Trophoblast cell (in vitro differentiated cells and primary cell): Measurements from ENCODE around the gene GATA5.
"Not testable (repeated sequence)": the region's sequence is repeated elsewhere in the genome, so short reads cannot be mapped to it uniquely, and the experiment has no call there.

Experiments
- DNase-seq, 2 donors: peaks; one replicate each; pipeline ENCODE4 v3.0.0-alpha.2; 2016
- H2AFZ ChIP-seq: 2 replicates; pipeline ENCODE4 v1.6.1; 2013; ENCODE audit warnings: low read length, moderate library complexity, mild to moderate bottlenecking; ENCODE audit not compliant: insufficient read depth, poor library complexity
- H2AK5ac ChIP-seq: 2 replicates; pipeline ENCODE4 v1.6.1; 2013; ENCODE audit warnings: mild to moderate bottlenecking, low read length
- H2BK120ac ChIP-seq: 2 replicates; pipeline ENCODE4 v1.6.1; 2013; ENCODE audit warnings: low read length, mild to moderate bottlenecking, moderate library complexity; ENCODE audit not compliant: insufficient read depth, poor library complexity
- H2BK12ac ChIP-seq: 2 replicates; pipeline ENCODE4 v1.6.1; 2013; ENCODE audit warnings: mild to moderate bottlenecking, low read length, moderate library complexity
- H2BK5ac ChIP-seq: 2 replicates; pipeline ENCODE4 v1.6.1; 2013; ENCODE audit warnings: low read length, low read depth, moderate library complexity, mild to moderate bottlenecking; ENCODE audit not compliant: poor library complexity
- H3K14ac ChIP-seq: 2 replicates; pipeline ENCODE4 v1.6.1; 2013; ENCODE audit warnings: mild to moderate bottlenecking, low read length
- H3K18ac ChIP-seq: 2 replicates; pipeline ENCODE4 v1.6.1; 2013; ENCODE audit warnings: mild to moderate bottlenecking, low read length
- H3K23ac ChIP-seq: 2 replicates; pipeline ENCODE4 v1.6.1; 2013; ENCODE audit warnings: low read length
- H3K27ac ChIP-seq: 2 replicates; pipeline ENCODE4 v1.5.1; 2013; ENCODE audit warnings: low read depth, mild to moderate bottlenecking, inconsistent platforms, low read length, moderate library complexity
- H3K27me3 ChIP-seq: 2 replicates; pipeline ENCODE4 v1.6.1; 2013; ENCODE audit warnings: inconsistent platforms, mild to moderate bottlenecking, low read length, moderate library complexity; ENCODE audit not compliant: insufficient read depth
- H3K36me3 ChIP-seq, 2 experiments: 1 replicate in 1 of 2; 2 replicates in 1 of 2; pipeline ENCODE4 v1.6.1; 2013; ENCODE audit warnings: low read length in 2 of 2, mild to moderate bottlenecking in 2 of 2, moderate library complexity in 1 of 2; ENCODE audit not compliant: insufficient read depth in 2 of 2, control insufficient read depth in 1 of 2
- H3K4ac ChIP-seq: 2 replicates; pipeline ENCODE4 v1.6.1; 2013; ENCODE audit warnings: low read depth, mild to moderate bottlenecking, low read length, moderate library complexity
- H3K4me1 ChIP-seq, 2 experiments: 1 replicate in 1 of 2; 2 replicates in 1 of 2; pipeline ENCODE4 v1.6.1; 2013; ENCODE audit warnings: low read length in 2 of 2, mild to moderate bottlenecking in 2 of 2, moderate library complexity in 1 of 2; ENCODE audit not compliant: insufficient read depth in 2 of 2, control insufficient read depth in 1 of 2
- H3K4me2 ChIP-seq: 2 replicates; pipeline ENCODE4 v1.6.1; 2013; ENCODE audit warnings: inconsistent platforms, mild to moderate bottlenecking, low read length, moderate library complexity
- H3K4me3 ChIP-seq: 2 replicates; pipeline ENCODE4 v1.5.1; 2013; ENCODE audit warnings: mild to moderate bottlenecking, low read depth, low read length, inconsistent platforms
- H3K79me1 ChIP-seq: one replicate; pipeline ENCODE4 v1.6.1; 2013; ENCODE audit warnings: low read length
- H3K79me2 ChIP-seq: 2 replicates; pipeline ENCODE4 v1.6.1; 2013; ENCODE audit warnings: low read length, mild to moderate bottlenecking; ENCODE audit not compliant: control insufficient read depth, insufficient read depth, poor library complexity
- H3K9ac ChIP-seq: 2 replicates; pipeline ENCODE4 v1.6.1; 2013; ENCODE audit warnings: mild to moderate bottlenecking, low read length
- H3K9me3 ChIP-seq: 2 replicates; pipeline ENCODE4 v1.6.1; 2013; ENCODE audit warnings: low read depth, mild to moderate bottlenecking, control low read depth, inconsistent platforms, low read length; ENCODE audit not compliant: insufficient read depth
- H4K12ac ChIP-seq: 2 replicates; pipeline ENCODE4 v1.6.1; 2013; ENCODE audit warnings: low read depth, mild to moderate bottlenecking, low read length, moderate library complexity
- H4K8ac ChIP-seq: 2 replicates; pipeline ENCODE4 v1.6.1; 2013; ENCODE audit warnings: low read depth, mild to moderate bottlenecking, low read length, moderate library complexity
- H4K91ac ChIP-seq: one replicate; pipeline ENCODE4 v1.6.1; 2013; ENCODE audit warnings: low read depth, mild to moderate bottlenecking, low read length, moderate library complexity
- WGBS: extraction: QIAGEN DNeasy Blood & Tissue Kit; methylation state at CpG from one replicate; pipeline ENCODE4 v1.1.7; 2013; ENCODE audit warnings: missing lambda C conversion rate; ENCODE audit not compliant: insufficient read length, insufficient coverage; ENCODE audit errors: extremely low coverage; 5-methylcytosine and 5-hydroxymethylcytosine counted together

GATA5 gene

DNA sequence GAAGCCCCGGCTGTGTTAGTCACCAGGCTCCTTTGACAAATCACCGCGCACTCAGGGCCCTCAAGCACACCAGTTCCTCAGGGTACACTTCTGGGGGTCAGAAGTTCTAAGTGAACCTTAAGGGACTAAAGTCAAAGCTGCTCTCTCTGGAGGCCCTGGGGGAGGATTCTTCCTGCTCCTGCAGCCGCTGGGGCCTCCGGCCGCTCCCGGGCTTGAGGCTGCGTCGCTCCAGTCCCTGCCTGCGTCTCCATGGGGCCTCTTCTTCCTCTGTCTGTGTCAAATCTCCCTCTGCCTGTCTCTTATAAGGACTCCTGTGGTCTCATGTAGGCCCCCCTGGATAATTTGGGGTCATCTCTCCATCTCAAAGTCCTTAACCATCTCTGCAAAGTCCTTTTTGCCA, 18.1 kb upstream of the GATA5 start:
- Histone ChIP-seq H3K9ac (no peak overlapping the region), H3K9me3 (peaks cover 9% of the 10 kb centered on the region), H3K18ac (no peak overlapping the region), H2BK5ac (no peak overlapping the region), H3K4me3 (no peak overlapping the region), H2BK120ac (no peak overlapping the region), H2AFZ (no peak overlapping the region), H3K79me2 (no peaks in the 10 kb centered on the region), H2AK5ac (no peak overlapping the region), H3K4ac (no peak overlapping the region), H4K12ac (no peak overlapping the region), H3K79me1 (no peaks in the 10 kb centered on the region), H4K8ac (no peak overlapping the region), H3K23ac (no peak overlapping the region), H2BK12ac (no peak overlapping the region), H3K14ac (no peak overlapping the region), H3K27me3 (no peaks in the 10 kb centered on the region), H3K27ac (no peak overlapping the region), H3K4me2 (no peak overlapping the region), H3K4me1 (no peaks in the 10 kb centered on the region), H4K91ac (no peak overlapping the region), H3K36me3 (no peaks in the 10 kb centered on the region)
- WGBS = no CpG with 5 or more reads among the region's 10 CpGs
- no peak for DNase-seq

DNA sequence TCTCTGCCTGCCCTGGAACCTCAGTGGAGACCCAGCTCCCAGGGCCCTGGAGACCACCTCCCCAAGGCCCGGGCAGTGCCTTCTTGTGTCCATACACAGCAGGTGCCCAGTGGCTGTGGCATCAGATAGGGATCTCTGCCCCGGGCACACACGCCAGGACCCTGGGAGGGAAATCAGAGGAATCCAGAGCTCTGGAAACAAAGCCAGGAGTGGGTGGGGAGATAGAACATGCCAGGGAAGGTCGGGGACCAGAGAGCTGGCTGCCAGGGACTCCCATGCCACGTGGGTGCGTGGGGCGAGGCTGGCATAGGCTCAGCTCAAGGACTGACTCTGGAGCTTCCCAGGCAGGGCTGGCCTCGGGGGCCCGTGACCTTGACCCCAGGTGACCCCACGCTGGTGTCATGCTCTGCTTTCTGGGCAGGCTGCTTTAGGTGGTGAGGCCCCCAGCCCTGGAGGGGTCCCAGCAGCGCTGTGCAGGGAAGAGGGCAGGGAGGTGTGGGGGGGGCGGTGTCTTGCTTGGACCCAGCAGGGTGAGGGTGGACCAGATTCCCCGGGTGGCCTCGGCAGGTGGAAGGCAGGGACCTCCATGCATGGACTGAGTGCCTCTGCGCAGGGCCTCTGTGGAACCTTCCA, 17.6 kb upstream of the GATA5 start:
- peaks cover 9% of the 10 kb centered on the region for H3K9me3 ChIP-seq
- no peak overlapping the region for H4K12ac ChIP-seq
- no peaks in the 10 kb centered on the region for H3K27me3 ChIP-seq
- DNase-seq = no peak
- no CpG with 5 or more reads among the region's 15 CpGs for WGBS
- H3K4me1 ChIP-seq = no peaks in the 10 kb centered on the region
- no peak overlapping the region for H3K18ac ChIP-seq
- no peak overlapping the region for H3K4me2 ChIP-seq
- H2AK5ac ChIP-seq = no peak overlapping the region
- no peak overlapping the region for H3K14ac ChIP-seq
- H2BK120ac ChIP-seq = no peak overlapping the region
- no peaks in the 10 kb centered on the region for H3K79me2 ChIP-seq
- H3K79me1 ChIP-seq = no peaks in the 10 kb centered on the region
- H3K36me3 ChIP-seq = no peaks in the 10 kb centered on the region
- H3K4ac ChIP-seq = no peak overlapping the region
- no peak overlapping the region for H3K23ac ChIP-seq
- H4K91ac ChIP-seq = no peak overlapping the region
- H2AFZ ChIP-seq = no peak overlapping the region
- no peak overlapping the region for H2BK12ac ChIP-seq
- no peak overlapping the region for H3K9ac ChIP-seq
- H3K4me3 ChIP-seq = no peak overlapping the region
- H2BK5ac ChIP-seq = no peak overlapping the region
- H3K27ac ChIP-seq = no peak overlapping the region
- H4K8ac ChIP-seq = no peak overlapping the region

DNA sequence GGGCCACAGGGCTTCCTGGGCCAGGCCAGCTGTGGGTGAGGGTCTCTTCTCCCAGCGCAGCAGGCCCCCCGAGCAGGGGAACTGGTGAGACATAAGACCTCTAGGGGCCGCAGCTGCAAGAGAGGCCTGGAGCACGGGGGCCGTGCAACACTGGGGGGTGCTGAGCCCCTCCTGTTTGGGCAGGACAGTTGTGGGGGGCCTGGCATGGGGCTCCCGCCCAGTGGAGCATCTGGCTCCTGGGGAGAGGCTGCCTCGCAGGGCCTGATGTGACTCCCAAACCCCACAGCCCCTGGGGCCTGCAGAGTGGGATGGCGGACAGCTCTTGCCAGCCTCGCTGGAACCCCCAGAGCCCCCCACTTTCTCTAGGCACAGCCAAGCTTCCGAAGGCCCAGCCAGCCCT, 16.9 kb upstream of the GATA5 start:
- Histone ChIP-seq H3K27ac (no peak overlapping the region), H3K9ac (no peak overlapping the region), H3K36me3 (no peaks in the 10 kb centered on the region), H3K14ac (no peak overlapping the region), H2BK120ac (no peak overlapping the region), H3K4me2 (no peak overlapping the region), H4K12ac (no peak overlapping the region), H3K4me3 (no peak overlapping the region), H2AK5ac (no peak overlapping the region), H2AFZ (no peak overlapping the region), H3K4me1 (no peaks in the 10 kb centered on the region), H3K18ac (no peak overlapping the region), H2BK5ac (no peak overlapping the region), H3K23ac (no peak overlapping the region), H4K91ac (no peak overlapping the region), H2BK12ac (no peak overlapping the region), H3K79me2 (no peaks in the 10 kb centered on the region), H3K27me3 (no peaks in the 10 kb centered on the region), H3K79me1 (no peaks in the 10 kb centered on the region), H3K4ac (no peak overlapping the region), H3K9me3 (peaks cover 9% of the 10 kb centered on the region), H4K8ac (no peak overlapping the region)
- DNase-seq = no peak
- WGBS = no CpG with 5 or more reads among the region's 10 CpGs

GRCh38 chr20:62490783-62491182, 15.0 kb upstream of the GATA5 start:
- H3K36me3 ChIP-seq, H2BK5ac ChIP-seq, H3K27me3 ChIP-seq, H2AK5ac ChIP-seq, H3K18ac ChIP-seq, H3K4me2 ChIP-seq, H2AFZ ChIP-seq, H2BK12ac ChIP-seq, H4K12ac ChIP-seq, H3K79me2 ChIP-seq, H3K4me1 ChIP-seq, H2BK120ac ChIP-seq, H3K79me1 ChIP-seq, H3K4ac ChIP-seq, DNase-seq, H3K23ac ChIP-seq, H3K14ac ChIP-seq, H3K4me3 ChIP-seq, H4K8ac ChIP-seq, H4K91ac ChIP-seq, H3K27ac ChIP-seq, H3K9me3 ChIP-seq, H3K9ac ChIP-seq: not testable (repeated sequence)
- no CpG with 5 or more reads among the region's 4 CpGs for WGBS
